Thyroid gland (tissue), 4 donors: ENCODE measurements around the gene MSS51.

Experiments
- POLR2A ChIP-seq, 2 donors: fragments of 450-650 bp; IDR thresholded peaks; one replicate each; pipeline ENCODE4 v1.6.1; 2017; ENCODE audit warnings: antibody characterized with exemption in 2 of 2, mild to moderate bottlenecking in 2 of 2, moderate library complexity in 1 of 2
- TF ChIP-seq, protein P1 (sequence below), 6 experiments: fragments of 200-600 bp in 3 of 6; fragments of 450-650 bp in 3 of 6; sonication (generic) in 3 of 6; IDR thresholded peaks; one replicate each; pipeline ENCODE4 v1.5.1; 2016 to 2019; ENCODE audit warnings: antibody characterized with exemption in 6 of 6, mild to moderate bottlenecking in 2 of 6, inconsistent platforms in 1 of 6, moderate library complexity in 1 of 6

DNA sequence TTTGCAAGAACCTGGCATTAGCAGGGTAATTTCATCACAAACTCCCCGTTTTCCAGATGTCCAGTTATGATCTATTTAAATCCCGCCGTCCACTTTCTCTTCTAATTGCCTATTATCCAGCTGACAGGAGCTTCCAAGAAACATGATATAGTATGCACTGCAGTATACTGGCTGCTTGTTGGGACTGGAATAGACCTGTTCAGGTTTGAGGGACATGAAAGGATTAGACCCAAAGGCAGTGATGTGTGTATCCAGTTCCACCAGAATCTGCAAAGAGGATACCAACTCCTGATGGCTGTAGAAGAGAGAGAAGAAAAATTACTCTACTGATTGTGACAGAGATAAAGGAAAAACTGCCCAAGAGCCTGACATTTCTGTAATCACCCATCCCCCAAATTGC is 8.9 kb downstream of the MSS51 start:
- TF ChIP-seq, protein P1, sequence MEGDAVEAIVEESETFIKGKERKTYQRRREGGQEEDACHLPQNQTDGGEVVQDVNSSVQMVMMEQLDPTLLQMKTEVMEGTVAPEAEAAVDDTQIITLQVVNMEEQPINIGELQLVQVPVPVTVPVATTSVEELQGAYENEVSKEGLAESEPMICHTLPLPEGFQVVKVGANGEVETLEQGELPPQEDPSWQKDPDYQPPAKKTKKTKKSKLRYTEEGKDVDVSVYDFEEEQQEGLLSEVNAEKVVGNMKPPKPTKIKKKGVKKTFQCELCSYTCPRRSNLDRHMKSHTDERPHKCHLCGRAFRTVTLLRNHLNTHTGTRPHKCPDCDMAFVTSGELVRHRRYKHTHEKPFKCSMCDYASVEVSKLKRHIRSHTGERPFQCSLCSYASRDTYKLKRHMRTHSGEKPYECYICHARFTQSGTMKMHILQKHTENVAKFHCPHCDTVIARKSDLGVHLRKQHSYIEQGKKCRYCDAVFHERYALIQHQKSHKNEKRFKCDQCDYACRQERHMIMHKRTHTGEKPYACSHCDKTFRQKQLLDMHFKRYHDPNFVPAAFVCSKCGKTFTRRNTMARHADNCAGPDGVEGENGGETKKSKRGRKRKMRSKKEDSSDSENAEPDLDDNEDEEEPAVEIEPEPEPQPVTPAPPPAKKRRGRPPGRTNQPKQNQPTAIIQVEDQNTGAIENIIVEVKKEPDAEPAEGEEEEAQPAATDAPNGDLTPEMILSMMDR (IDR thresholded peaks at IDR 0.05): no peak
- TF ChIP-seq POLR2A (IDR thresholded peaks at IDR 0.05): no peak
